Activated CD4-positive, alpha-beta T cell treated with anti-CD3 and anti-CD28 coated beads for 48 hours (primary cell): Measurements from ENCODE around the gene MANSC1.

Experiments
- DNase-seq: peaks from one replicate; pipeline ENCODE4 v3.0.0-alpha.2; 2020

Gene MANSC1

DNA sequence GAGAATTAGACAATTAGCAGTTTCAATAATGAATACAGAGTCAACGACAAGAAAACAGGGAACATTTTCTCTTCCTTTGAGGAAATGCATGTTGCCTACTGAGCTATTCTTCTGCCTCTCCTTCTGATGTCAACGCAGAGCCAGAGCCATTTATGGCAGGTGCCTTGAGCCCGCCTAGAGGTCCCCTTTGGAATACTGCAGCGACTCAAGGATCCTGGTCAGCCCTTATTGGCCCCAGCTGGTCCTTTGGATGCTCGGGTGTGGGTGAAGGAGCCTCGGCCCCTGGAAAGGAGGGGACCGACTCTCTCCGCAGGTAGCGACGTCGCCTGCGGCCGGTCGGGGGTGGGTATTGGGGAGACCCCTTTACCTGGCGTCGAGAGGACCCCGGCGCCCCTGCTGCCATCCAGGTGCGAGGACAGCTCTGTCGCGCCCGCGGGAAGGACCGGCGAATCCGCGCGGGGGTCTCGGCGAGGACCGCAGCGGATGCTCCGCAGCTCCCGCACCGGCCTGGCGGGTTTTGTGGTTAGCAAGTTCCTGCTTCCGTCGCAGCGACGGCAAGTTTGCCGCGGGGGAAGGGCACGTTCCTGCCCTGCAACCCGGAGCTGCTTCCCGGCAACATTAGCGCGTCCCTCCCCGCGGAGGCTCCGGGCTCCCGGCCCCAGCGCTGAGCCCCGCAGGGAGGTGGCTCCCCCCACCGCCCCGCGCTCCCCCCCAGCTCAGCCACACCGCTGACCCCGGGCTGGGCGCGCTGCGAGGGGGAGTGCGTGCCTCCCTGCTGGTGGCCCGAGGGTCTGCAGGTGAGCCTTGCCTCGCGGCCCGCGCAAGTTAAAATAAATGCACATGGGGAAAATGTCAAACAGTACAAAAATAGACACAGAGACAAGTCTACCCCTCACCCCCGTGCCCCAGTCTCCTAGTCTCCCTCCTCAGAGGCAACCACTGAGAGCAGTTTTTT lies at the start of gene MANSC1:
Gene MANSC1 (minus strand): TSS at position 532 of the 955 bp plus-strand sequence. CDS start 6,928 bp downstream, outside the sequence.
- DNase-seq: peak; percentile 58

DNA sequence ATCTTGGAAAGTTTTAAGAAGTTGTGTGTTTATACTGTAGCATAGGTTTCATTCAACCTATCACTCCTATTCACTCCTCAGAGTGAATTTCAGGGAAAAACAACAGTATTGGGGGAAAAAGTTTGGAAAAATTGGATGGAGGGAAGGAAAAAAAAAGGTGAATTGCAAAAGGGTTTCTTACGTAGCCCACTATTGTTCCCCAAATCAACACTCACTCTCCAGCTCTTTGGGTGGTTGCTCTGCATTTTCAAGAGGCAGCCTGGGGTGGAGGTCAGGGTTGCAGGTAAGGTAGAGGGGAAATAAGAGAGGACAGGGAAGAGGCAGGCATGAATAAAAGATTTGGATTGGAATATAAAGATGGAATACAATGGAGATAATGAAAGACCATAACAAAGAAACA lies 49.1 kb upstream of the MANSC1 start:
- DNase-seq: no peak

DNA sequence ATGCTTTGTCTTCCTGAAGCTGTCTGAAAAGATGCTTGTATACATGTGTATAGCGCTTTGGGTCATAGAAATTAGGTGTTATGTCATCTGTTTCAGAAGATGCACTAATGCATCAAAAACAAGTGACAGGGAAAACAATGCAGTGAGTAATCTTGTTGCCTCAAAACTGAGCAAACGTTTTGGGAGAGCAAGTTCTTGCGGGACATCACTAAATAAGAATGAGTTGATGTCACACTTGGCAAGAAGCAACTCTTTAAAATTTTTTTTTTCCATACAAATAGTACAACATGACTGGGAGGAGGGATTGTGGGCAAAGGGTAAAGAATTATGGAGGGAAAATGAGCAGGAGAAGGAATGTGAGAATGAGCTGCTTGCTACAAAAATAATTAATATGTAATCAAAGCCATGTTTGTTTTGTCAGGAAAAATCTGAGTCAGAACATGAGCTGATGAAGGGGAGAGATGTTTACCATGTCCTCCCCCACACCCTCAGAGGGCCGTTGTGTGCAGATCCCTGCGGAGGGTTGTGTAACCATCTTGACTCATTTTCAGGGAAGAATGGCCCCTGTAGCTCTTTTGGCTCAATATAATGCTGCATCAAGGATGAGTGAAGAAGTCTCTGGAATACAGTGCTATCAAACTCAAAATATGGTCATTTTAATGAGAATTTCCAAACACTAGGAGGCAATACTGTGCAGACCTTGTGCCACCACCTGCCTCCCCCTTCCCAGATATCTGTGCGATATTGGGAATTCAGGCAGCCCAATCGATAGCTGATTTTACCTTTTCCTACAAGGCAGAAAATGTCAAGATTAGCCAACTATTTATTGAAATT lies 48.2 kb upstream of the MANSC1 start:
- no peak for DNase-seq

- DNase-seq: no peak
These were observed 47.1 kb upstream of the MANSC1 start for GRCh38 chr12:12397184-12397583.

DNA sequence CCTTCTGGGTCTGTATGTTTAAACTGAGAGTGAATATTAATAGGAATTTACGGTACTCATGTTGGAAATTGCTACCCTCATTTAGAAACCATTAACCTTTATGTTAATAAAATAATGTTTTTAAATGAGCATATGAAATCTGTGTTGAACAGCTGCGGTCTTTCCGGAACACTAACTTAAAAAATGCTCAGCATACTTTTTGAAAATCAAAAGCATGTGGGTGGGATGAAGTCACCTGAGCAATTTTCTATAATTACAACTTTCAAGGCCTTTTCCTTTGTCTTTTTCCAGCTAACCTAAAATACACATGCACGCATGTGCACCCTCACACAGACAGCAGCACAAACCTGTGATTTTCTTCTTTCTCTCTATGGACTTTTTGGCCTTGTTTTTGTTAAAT lies 46.7 kb upstream of the MANSC1 start:
- no peak for DNase-seq

- DNase-seq: no peak
These were observed 43.1 kb upstream of the MANSC1 start for GRCh38 chr12:12393171-12393570.

DNA sequence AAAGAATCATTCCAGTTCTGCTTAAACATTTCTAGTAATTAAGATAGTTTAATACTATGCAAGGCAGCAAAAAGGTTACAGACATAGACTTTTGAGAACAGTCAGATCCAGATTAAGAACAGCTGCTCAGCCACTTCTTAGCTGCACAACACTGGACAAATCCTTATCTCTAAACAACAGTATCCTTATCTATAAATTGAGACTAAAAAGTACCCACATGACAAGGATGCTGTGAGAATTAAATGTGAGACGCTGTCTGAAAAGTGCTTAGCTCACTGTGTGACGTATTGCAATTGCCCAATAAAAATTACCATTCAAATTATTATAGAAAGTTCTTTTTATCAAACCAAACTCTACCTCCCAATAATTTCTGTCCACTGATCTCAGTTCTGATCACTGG lies 42.4 kb upstream of the MANSC1 start:
- DNase-seq: no peak

DNA sequence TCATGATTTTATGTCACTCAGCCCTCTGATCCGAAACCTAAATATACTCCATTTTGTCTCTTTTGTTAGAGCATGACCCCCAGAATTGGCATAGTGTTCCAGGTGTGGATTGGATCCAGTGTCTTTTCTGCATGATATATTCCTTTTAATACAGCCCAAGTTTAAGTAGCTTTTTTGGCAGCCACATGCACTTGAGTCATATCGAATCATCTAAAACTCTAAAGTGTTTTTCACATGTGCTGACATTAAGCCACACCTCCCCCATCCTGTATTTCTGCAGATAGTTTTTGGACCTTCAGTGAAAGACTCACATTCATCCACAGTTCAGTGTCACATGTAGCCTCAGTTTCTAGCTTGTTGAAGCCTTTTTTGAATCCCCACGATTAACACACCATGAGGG lies 37.5 kb upstream of the MANSC1 start:
- DNase-seq: peak; percentile 15

GRCh38 chr12:12384571-12385340 lies 34.7 kb upstream of the MANSC1 start:
- DNase-seq: peak; percentile 69

GRCh38 chr12:12381982-12382381 lies 31.9 kb upstream of the MANSC1 start:
- DNase-seq: no peak

DNA sequence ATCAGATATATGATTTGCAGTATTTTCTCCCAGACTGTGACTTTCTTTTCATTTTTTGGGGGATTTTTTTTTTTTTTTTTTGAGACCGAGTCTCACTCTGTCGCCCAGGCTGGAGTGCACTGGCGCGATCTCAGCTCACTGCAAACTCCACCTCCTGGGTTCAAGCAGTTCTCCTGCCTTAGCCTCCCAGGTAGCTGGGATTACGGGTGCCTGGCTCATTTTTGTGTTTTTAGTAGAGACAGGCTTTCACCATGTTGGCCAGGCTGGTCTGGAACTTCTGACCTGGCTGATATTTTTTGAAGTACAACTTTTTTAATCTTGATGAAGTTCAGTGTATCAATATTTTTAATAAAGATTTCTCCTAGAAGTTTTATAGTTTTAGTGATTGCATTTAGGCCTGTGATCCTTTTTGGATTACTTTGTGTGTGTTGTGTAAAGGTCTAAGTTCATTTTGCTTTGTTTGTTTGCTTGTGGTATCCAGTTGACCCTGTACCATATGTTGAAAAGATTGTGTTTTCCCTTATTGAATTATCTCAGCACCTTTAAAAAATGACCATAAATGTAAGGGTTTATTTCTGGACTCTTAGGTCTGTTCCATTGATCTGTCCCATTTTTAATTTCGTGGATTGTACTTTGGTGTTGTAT lies 31.0 kb upstream of the MANSC1 start:
- DNase-seq: no peak

- no peak for DNase-seq
These were observed 30.0 kb upstream of the MANSC1 start for GRCh38 chr12:12379831-12380730.

GRCh38 chr12:12378616-12379015 lies 28.6 kb upstream of the MANSC1 start:
- DNase-seq: no peak

GRCh38 chr12:12376646-12377448 lies 26.8 kb upstream of the MANSC1 start:
- DNase-seq: no peak

GRCh38 chr12:12372946-12373722 lies 23.1 kb upstream of the MANSC1 start:
- DNase-seq: no peak

GRCh38 chr12:12367482-12367998 lies 17.5 kb upstream of the MANSC1 start:
- DNase-seq: no peak

GRCh38 chr12:12366701-12367481 lies 16.8 kb upstream of the MANSC1 start:
- DNase-seq: no peak

DNA sequence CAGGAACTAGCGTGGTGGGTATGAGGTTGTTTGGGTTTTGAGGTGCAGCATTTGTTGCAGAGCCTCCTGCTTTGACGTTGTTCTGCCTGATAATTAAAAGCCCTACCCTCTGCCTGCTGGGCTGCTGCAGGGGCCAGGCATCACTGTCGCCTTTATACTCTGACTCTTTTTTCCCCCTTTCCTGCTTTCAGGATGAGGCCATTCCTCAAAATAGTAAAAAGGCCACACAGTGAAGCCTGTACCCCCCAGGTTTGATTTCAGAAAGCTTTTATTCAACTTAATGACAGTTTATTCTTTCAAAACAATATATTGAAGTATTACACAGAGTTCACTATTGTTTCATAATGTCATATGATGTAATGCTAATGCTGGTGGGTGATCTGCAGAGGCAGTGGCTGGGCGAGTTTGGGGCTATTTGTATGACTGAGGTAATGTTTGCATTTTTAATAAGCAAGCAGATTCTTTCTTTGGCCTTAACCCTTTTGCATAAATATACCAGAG lies 15.9 kb upstream of the MANSC1 start:
- DNase-seq: no peak
